Adrenal gland (tissue), 5 donors: ENCODE data around the gene RALGAPA1.
"Not testable (repeated sequence)": the region's sequence is repeated elsewhere in the genome, so short reads cannot be mapped to it uniquely, and the experiment has no call there.

Source experiments
- CTCF ChIP-seq, 6 experiments: fragments of 450-650 bp in 4 of 6; fragments of 200-600 bp in 2 of 6; sonication (generic) in 1 of 6; IDR thresholded peaks; 1 replicate in 5 of 6; 2 replicates in 1 of 6; pipeline versions ENCODE4 v1.5.1 to v1.8.0; 2016 to 2021; ENCODE audit warnings: antibody characterized with exemption in 6 of 6, mild to moderate bottlenecking in 2 of 6, moderate library complexity in 1 of 6
- POLR2A ChIP-seq, 2 donors: fragments of 450-650 bp; IDR thresholded peaks; one replicate each; pipeline ENCODE4 v1.6.1; 2017; ENCODE audit warnings: antibody characterized with exemption in 2 of 2, mild to moderate bottlenecking in 2 of 2, moderate library complexity in 1 of 2
- donor health status: DM: no; HTN: no; CAD: no.

GRCh38 chr14:35683688-35684087, 125.4 kb downstream of the RALGAPA1 start:
- not testable (repeated sequence) for TF ChIP-seq CTCF, POLR2A (IDR thresholded peaks at IDR 0.05)
